ENCODE data around the gene TAS2R50. TPM values are rescaled to one million over a fixed set of nuclear protein-coding genes. Genes with fewer than 3 reads are reported as not detected.
A peak's percentile ranks its signal among the peaks of the same experiment; 100 is the strongest.
"Not testable (repeated sequence)": the region's sequence is repeated elsewhere in the genome, so short reads cannot be mapped to it uniquely, and the experiment has no call there.

The TAS2R50 gene
- polyA plus RNA-seq (2012; ENCODE audit: insufficient read depth, insufficient read length, low read depth), result not detected

- Histone ChIP-seq H3K36me3 (no peaks in the 10 kb centered on the region), H3K9me3 (no peaks in the 10 kb centered on the region), H3K27me3 (no peaks in the 10 kb centered on the region), H3K4me1 (no peaks in the 10 kb centered on the region; the same call in 1 of the 2 replicates), H3K4me3 (ENCODE audit: low read depth, low read length) (no peak within 1 kb of the TSS)
- DNase-seq, result no peak
- TF ChIP-seq CTCF (IDR thresholded peaks at IDR 0.05; ENCODE audit: low read depth, low read length), result no peak
Measured at GRCh38 chr12:10986812-10987211, at the start of gene TAS2R50. Gene TAS2R50 (minus strand): TSS chr12:10986912. CDS start chr12:10986860, 52 bp downstream.

GRCh38 chr12:11033959-11034358 is 47.2 kb upstream of the TAS2R50 start:
- H3K4me3 ChIP-seq (ENCODE audit: low read depth, low read length); H3K27me3 ChIP-seq; H3K4me1 ChIP-seq; H3K36me3 ChIP-seq; DNase-seq; H3K9me3 ChIP-seq: not testable (repeated sequence)

- Histone ChIP-seq H3K36me3 (no peaks in the 10 kb centered on the region), H3K4me1 (no peaks in the 10 kb centered on the region), H3K9me3 (no peaks in the 10 kb centered on the region), H3K4me3 (ENCODE audit: low read depth, low read length) (no peak within 1 kb of the TSS), H3K27me3 (no peaks in the 10 kb centered on the region)
- no peak for TF ChIP-seq CTCF (IDR thresholded peaks at IDR 0.05; ENCODE audit: low read depth, low read length)
- DNase-seq, result no peak
Measured at GRCh38 chr12:11031307-11031706, 44.6 kb upstream of the TAS2R50 start, which contains the start of gene TAS2R31. Gene TAS2R31 (minus strand): TSS chr12:11031407. CDS start chr12:11031335, 72 bp downstream.

GRCh38 chr12:11026118-11026517 is 39.4 kb upstream of the TAS2R50 start:
- Histone ChIP-seq H3K27me3 (no peaks in the 10 kb centered on the region), H3K9me3 (no peaks in the 10 kb centered on the region), H3K36me3 (no peaks in the 10 kb centered on the region), H3K4me1 (no peaks in the 10 kb centered on the region), H3K4me3 (ENCODE audit: low read depth, low read length) (no peak overlapping the region)
- TF ChIP-seq CTCF (IDR thresholded peaks at IDR 0.05; ENCODE audit: low read depth, low read length), result 0 out of 2 replicates have a peak, but pooled peaks have one; percentile 22
- DNase-seq, result peak; percentile 11

GRCh38 chr12:11023387-11023786 is 36.7 kb upstream of the TAS2R50 start:
- no peak for TF ChIP-seq CTCF (IDR thresholded peaks at IDR 0.05; ENCODE audit: low read depth, low read length)
- no peaks in the 10 kb centered on the region for H3K9me3 ChIP-seq
- no peak overlapping the region for H3K4me3 ChIP-seq (ENCODE audit: low read depth, low read length)
- H3K4me1 ChIP-seq, result no peaks in the 10 kb centered on the region
- no peaks in the 10 kb centered on the region for H3K27me3 ChIP-seq
- no peaks in the 10 kb centered on the region for H3K36me3 ChIP-seq
- no peak for DNase-seq

GRCh38 chr12:11022520-11022919 is 35.8 kb upstream of the TAS2R50 start, which contains the start of gene TAS2R19:
Gene TAS2R19 (minus strand): TSS chr12:11022620. CDS start chr12:11022571, 49 bp downstream.
- H3K4me3 ChIP-seq (ENCODE audit: low read depth, low read length), result no peak within 1 kb of the TSS
- no peaks in the 10 kb centered on the region for H3K27me3 ChIP-seq
- no peak for TF ChIP-seq CTCF (IDR thresholded peaks at IDR 0.05; ENCODE audit: low read depth, low read length)
- DNase-seq, result no peak
- H3K36me3 ChIP-seq, result peaks cover 2% of the 10 kb centered on the region; the same call in 1 of the 2 replicates
- H3K4me1 ChIP-seq, result no peaks in the 10 kb centered on the region
- H3K9me3 ChIP-seq, result no peaks in the 10 kb centered on the region

All from BE2C (cell line).